MM.1S (cell line): ENCODE measurements around the gene NTN1.

Experiments
- DNase-seq: peaks from one replicate; pipeline ENCODE4 v3.0.0-alpha.2; 2015
- H2AFZ ChIP-seq: fragments of 300-600 bp; sonication (generic); 2 replicates; pipeline ENCODE4 v1.6.0; 2016; ENCODE audit warnings: antibody characterized with exemption, low read length
- H3F3A ChIP-seq: fragments of 300-600 bp; sonication (generic); 2 replicates; pipeline ENCODE4 v1.6.1; 2016; ENCODE audit warnings: mild to moderate bottlenecking, antibody characterized with exemption, low read length, moderate library complexity, mixed read lengths; ENCODE audit not compliant: insufficient read depth
- H3K27ac ChIP-seq: fragments of 300-600 bp; sonication (generic); 2 replicates; pipeline ENCODE4 v1.5.1; 2016; ENCODE audit warnings: mild to moderate bottlenecking, low read length
- H3K27me3 ChIP-seq: fragments of 300-600 bp; sonication (generic); replicated peaks from 2 replicates; pipeline ENCODE4 v1.6.0; 2016; ENCODE audit warnings: low read length; ENCODE audit not compliant: insufficient read depth
- H3K36me3 ChIP-seq: fragments of 300-600 bp; sonication (generic); replicated peaks from 2 replicates; pipeline ENCODE4 v1.6.1; 2016; ENCODE audit warnings: mild to moderate bottlenecking, low read length, mixed read lengths; ENCODE audit not compliant: insufficient read depth
- H3K4me1 ChIP-seq: fragments of 300-600 bp; sonication (generic); 2 replicates; pipeline ENCODE4 v1.6.1; 2016; ENCODE audit warnings: low read length, mixed read lengths
- H3K4me2 ChIP-seq: fragments of 300-600 bp; sonication (generic); 2 replicates; pipeline ENCODE4 v1.6.0; 2016; ENCODE audit warnings: low read depth, low read length
- H3K4me3 ChIP-seq: fragments of 300-600 bp; sonication (generic); 2 replicates; pipeline ENCODE4 v1.5.1; 2016; ENCODE audit warnings: low read length, mixed read lengths
- H3K79me2 ChIP-seq: fragments of 300-600 bp; sonication (generic); 2 replicates; pipeline ENCODE4 v1.6.1; 2016; ENCODE audit warnings: mixed run types, low read length, mixed read lengths
- H3K9ac ChIP-seq: fragments of 300-600 bp; sonication (generic); 2 replicates; pipeline ENCODE4 v1.6.1; 2016; ENCODE audit warnings: low read length, mixed read lengths
- H3K9me2 ChIP-seq: fragments of 300-600 bp; sonication (generic); replicated peaks from 2 replicates; pipeline ENCODE4 v1.6.1; 2016; ENCODE audit warnings: mild to moderate bottlenecking, low read length, mixed read lengths; ENCODE audit not compliant: insufficient read depth
- H3K9me3 ChIP-seq: fragments of 300-600 bp; sonication (generic); replicated peaks from 2 replicates; pipeline ENCODE4 v1.6.1; 2016; ENCODE audit warnings: mild to moderate bottlenecking, low read length, mixed read lengths; ENCODE audit not compliant: insufficient read depth
- H4K20me1 ChIP-seq: fragments of 300-600 bp; sonication (generic); 2 replicates; pipeline ENCODE4 v1.6.1; 2016; ENCODE audit warnings: mild to moderate bottlenecking, low read length, moderate library complexity, mixed read lengths; ENCODE audit not compliant: insufficient read depth
- CTCF ChIP-seq: fragments of 300-600 bp; sonication (generic); IDR thresholded peaks from 2 replicates; pipeline ENCODE4 v1.5.1; 2016; ENCODE audit warnings: antibody characterized with exemption, low read length, mixed read lengths
- EZH2 ChIP-seq: fragments of 300-600 bp; sonication (generic); optimal IDR thresholded peaks from 2 replicates; pipeline ENCODE3; 2017; ENCODE audit warnings: low read depth, mild to moderate bottlenecking, antibody characterized with exemption, low read length, mixed read lengths
- EZH2phosphoT487 ChIP-seq: fragments of 300-600 bp; sonication (generic); IDR thresholded peaks from 2 replicates; pipeline ENCODE4 v1.6.1; 2018; ENCODE audit warnings: antibody characterized with exemption, low read length

NTN1 gene

GRCh38 chr17:9108146-9108545 is 86.8 kb downstream of the NTN1 start:
- H4K20me1 ChIP-seq = no peaks in the 10 kb centered on the region
- no peaks in the 10 kb centered on the region for H3K9me2 ChIP-seq
- no peaks in the 10 kb centered on the region for H3K9me3 ChIP-seq
- H3K27me3 ChIP-seq = peaks cover 35% of the 10 kb centered on the region
- H3K4me2 ChIP-seq = no peak overlapping the region
- no peak overlapping the region for H2AFZ ChIP-seq
- no peaks in the 10 kb centered on the region for H3K4me1 ChIP-seq
- no peak for TF ChIP-seq EZH2phosphoT487
- no peak for TF ChIP-seq EZH2
- no peak for TF ChIP-seq CTCF
- no peak overlapping the region for H3K4me3 ChIP-seq
- H3K9ac ChIP-seq = no peak overlapping the region
- H3F3A ChIP-seq = no peaks in the 10 kb centered on the region
- H3K79me2 ChIP-seq = no peaks in the 10 kb centered on the region
- no peak for DNase-seq
- H3K27ac ChIP-seq = no peak overlapping the region
- no peaks in the 10 kb centered on the region for H3K36me3 ChIP-seq

- H3K27me3 ChIP-seq = peaks cover 49% of the 10 kb centered on the region
- no peak overlapping the region for H3K9ac ChIP-seq
- no peak for DNase-seq
- H3K9me3 ChIP-seq = no peaks in the 10 kb centered on the region
- H3K4me2 ChIP-seq = no peak overlapping the region
- no peaks in the 10 kb centered on the region for H3K9me2 ChIP-seq
- no peaks in the 10 kb centered on the region for H3F3A ChIP-seq
- H3K79me2 ChIP-seq = no peaks in the 10 kb centered on the region
- H3K27ac ChIP-seq = no peak overlapping the region
- H2AFZ ChIP-seq = no peak overlapping the region
- H3K36me3 ChIP-seq = no peaks in the 10 kb centered on the region
- TF ChIP-seq EZH2 = no peak
- no peak for TF ChIP-seq CTCF
- no peak for TF ChIP-seq EZH2phosphoT487
- no peak overlapping the region for H3K4me3 ChIP-seq
- H3K4me1 ChIP-seq = no peaks in the 10 kb centered on the region
- H4K20me1 ChIP-seq = no peaks in the 10 kb centered on the region
Measured at GRCh38 chr17:9109933-9110332, 88.6 kb downstream of the NTN1 start.

GRCh38 chr17:9110501-9110900 is 89.2 kb downstream of the NTN1 start:
- no peak overlapping the region for H3K9ac ChIP-seq
- no peak overlapping the region for H3K27ac ChIP-seq
- TF ChIP-seq EZH2phosphoT487 = no peak
- TF ChIP-seq EZH2 = no peak
- no peak for TF ChIP-seq CTCF
- DNase-seq = no peak
- peaks cover 49% of the 10 kb centered on the region for H3K27me3 ChIP-seq
- H3K79me2 ChIP-seq = no peaks in the 10 kb centered on the region
- H4K20me1 ChIP-seq = no peaks in the 10 kb centered on the region
- no peaks in the 10 kb centered on the region for H3K4me1 ChIP-seq
- no peaks in the 10 kb centered on the region for H3K9me2 ChIP-seq
- H3F3A ChIP-seq = no peaks in the 10 kb centered on the region
- H3K36me3 ChIP-seq = no peaks in the 10 kb centered on the region
- H3K4me2 ChIP-seq = no peak overlapping the region
- H3K4me3 ChIP-seq = no peak overlapping the region
- no peak overlapping the region for H2AFZ ChIP-seq
- H3K9me3 ChIP-seq = no peaks in the 10 kb centered on the region
